LoVo (cell line): ENCODE results near the gene CYP11A1.
A peak's percentile ranks its signal among the peaks of the same experiment; 100 is the strongest.

ENCODE experiments used
- DNase-seq: peaks from one replicate; pipeline ENCODE4 v3.0.0-alpha.2; 2016; ENCODE audit warnings: low spot score

The CYP11A1 gene

DNA sequence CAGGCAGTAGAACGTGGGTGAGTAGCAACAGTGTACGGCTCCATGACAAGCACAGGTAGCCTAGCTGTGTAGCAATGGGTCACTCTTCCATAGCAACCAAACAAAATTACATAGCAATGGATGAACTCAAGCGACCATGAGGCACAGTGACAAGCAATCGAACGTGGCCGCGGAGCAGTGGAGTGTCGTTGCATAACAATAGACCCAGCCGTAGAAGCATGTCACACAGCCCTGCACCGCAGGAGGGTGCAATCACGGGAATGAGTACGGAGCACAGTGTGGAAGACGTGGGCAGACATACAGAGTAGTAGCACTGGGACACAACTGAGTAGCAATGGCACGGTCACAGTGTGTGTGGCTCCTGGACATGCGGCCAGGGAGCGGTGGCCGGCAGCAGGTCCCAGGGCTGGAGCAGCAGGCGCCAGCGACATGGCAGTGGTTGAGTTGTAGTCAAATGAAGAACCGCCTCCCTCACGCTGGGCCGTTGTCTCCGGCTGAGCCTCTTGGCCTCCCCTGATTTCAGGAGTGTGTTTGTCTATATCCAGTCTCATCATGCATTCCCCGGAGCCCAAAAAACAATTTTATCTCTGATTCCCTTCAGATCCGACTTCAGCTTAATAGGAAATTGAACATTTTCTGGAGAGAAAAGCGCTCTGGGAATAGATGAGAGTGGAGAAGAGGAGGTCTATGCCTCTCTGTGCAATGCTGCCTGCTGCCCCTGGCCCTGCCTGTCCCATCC lies 67.2 kb downstream of the CYP11A1 start:
- DNase-seq: no peak

DNA sequence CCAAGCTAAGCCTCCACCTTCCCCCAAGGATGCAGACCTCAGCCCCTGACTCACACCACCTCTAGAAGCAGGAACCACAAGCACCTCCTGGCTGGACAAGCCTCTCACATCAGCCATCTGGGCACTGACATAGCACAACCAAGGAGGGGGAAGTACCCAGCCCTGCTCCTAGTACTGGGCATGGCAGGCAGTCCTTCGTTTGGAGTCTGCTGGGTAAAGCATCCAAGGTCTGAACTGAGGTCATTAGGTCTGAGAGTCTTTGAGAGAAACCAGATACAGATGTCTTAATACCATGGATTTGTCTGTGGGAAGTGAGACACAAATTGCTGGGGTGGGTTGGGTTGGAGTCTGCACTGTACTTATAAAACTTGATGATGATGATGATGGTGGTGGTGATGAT lies 69.6 kb downstream of the CYP11A1 start:
- DNase-seq: no peak

- DNase-seq: no peak
These were observed 71.6 kb downstream of the CYP11A1 start for GRCh38 chr15:74295800-74296199.

DNA sequence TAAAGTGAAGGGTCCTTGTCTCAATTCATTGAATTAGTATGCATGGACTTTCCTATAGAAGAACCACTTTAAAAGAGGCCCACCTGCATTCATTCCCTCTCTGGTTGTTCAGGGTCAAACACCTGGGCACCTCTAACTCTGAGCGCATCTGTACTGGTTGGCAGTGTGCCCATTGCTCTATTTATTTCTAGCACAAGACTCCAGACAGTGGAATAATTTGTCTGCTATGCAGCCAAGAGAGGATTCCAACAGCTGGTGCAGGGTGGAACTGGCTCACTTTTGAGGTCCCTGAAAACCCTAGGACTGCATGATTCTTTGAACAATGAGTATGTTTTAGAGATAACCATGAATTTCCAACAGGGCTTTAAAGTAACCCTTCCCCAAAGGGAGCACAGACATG lies 73.4 kb downstream of the CYP11A1 start:
- DNase-seq: no peak

DNA sequence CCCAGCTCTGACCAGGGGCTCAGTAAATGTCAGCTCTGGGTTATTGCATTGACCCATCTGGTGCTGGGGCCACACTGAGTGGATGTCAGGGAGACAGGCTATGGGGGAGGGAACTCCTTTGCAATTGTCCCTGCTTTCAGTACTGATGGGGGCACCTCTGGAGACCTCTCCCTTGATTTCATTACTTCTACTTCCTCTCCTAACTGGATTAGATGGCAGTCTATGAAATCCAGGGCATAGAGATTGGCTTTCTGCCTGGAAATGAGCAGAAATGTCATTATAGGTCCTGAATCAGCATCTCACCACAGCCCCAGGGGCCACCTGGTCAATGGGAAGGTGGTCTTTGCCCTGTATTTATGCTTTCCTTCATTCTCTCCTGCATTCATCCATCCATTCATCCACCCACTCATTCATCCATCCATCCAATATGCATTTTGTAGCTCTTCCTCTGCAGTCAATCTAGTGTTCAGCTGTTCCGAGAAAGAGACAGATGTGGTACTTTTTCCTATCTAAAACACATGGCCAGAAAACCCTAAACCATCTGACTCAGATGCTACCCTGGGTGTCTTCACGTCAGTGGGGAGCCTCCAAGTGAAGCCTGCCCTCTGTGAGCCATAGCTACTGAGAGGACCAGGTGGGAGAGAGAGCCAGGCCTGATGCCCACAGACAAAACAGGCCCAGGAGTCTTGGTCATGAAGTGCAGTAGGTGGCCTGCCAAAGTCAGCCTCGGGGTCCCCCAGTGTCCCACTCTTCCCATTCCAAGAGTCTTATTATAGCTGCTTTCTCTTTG lies 74.2 kb downstream of the CYP11A1 start:
- DNase-seq: no peak

- peak; percentile 78 for DNase-seq
These were observed 76.1 kb downstream of the CYP11A1 start for GRCh38 chr15:74291101-74292071.

- no peak for DNase-seq
These were observed 76.8 kb downstream of the CYP11A1 start for GRCh38 chr15:74290645-74291044.

- no peak for DNase-seq
These were observed 77.8 kb downstream of the CYP11A1 start for GRCh38 chr15:74289671-74290070.
